Tibial artery (tissue), 4 donors: ENCODE results near the gene TUG1.
A peak's percentile ranks its signal among the peaks of the same experiment; 100 is the strongest.

Experiments used
- DNase-seq, 2 donors: peaks; one replicate each; pipeline ENCODE4 v3.0.0-alpha.2; 2019
- H3K27ac ChIP-seq, 2 donors: fragments of 200-600 bp; sonication (generic) in 1 of 2; 1 replicate in 1 of 2; 2 replicates in 1 of 2; pipeline ENCODE4 v1.5.1; 2018 to 2019; ENCODE audit warnings: mild to moderate bottlenecking in 1 of 2
- H3K27me3 ChIP-seq, 2 donors: fragments of 200-600 bp; sonication (generic) in 1 of 2; one replicate each; pipeline versions ENCODE4 v1.5.1 to v1.6.0; 2016 to 2019
- H3K36me3 ChIP-seq, 3 donors: fragments of 200-600 bp; sonication (generic) in 2 of 3; one replicate each; pipeline ENCODE4 v1.5.1; 2016 to 2019; ENCODE audit warnings: mild to moderate bottlenecking in 2 of 3
- H3K4me1 ChIP-seq, 4 donors: fragments of 200-600 bp; sonication (generic) in 2 of 4; 1 replicate in 3 of 4; 2 replicates in 1 of 4; pipeline ENCODE4 v1.5.1; 2016 to 2019
- H3K4me3 ChIP-seq, 2 donors: fragments of 200-600 bp; sonication (generic) in 1 of 2; 1 replicate in 1 of 2; 2 replicates in 1 of 2; pipeline ENCODE4 v1.5.1; 2018 to 2019; ENCODE audit warnings: mild to moderate bottlenecking in 2 of 2
- H3K9me3 ChIP-seq, 3 donors: fragments of 200-600 bp; sonication (generic) in 1 of 3; one replicate each; pipeline ENCODE4 v1.5.1; 2016 to 2019
- CTCF ChIP-seq, 2 experiments: fragments of 200-600 bp in 1 of 2; fragments of 450-650 bp in 1 of 2; IDR thresholded peaks; one replicate each; pipeline ENCODE4 v1.5.1; 2017 to 2019; ENCODE audit warnings: antibody characterized with exemption in 2 of 2, mild to moderate bottlenecking in 1 of 2, moderate library complexity in 1 of 2
- intact Hi-C: fragments of 100-400 bp; cut with DNase I; formaldehyde crosslinking; loops from one replicate; pipeline ENCODE4 v1.15.0; 2023; ENCODE audit warnings: low total_unique reads

Gene TUG1

GRCh38 chr22:30940685-30941362 lies 28.2 kb upstream of the TUG1 start:
- Histone ChIP-seq H3K9me3 (no peaks in the 10 kb centered on the region), H3K27me3 (no peaks in the 10 kb centered on the region), H3K36me3 (peaks cover 68 to 97% (median 95%) of the 10 kb centered on the region in 3 donors), H3K4me3 (no peak overlapping the region), H3K27ac (no peak overlapping the region), H3K4me1 (peaks cover 0 to 33% (median 22%) of the 10 kb centered on the region in 4 donors)
- no peak for TF ChIP-seq CTCF (IDR thresholded peaks at IDR 0.05)
- intact Hi-C loops: loop anchor here (10.0 kb wide), 1 partner anchor 214 kb away; no protein-coding TSS in a partner anchor
- DNase-seq: no peak

- H3K27ac ChIP-seq: no peak overlapping the region
These were observed 27.7 kb upstream of the TUG1 start for GRCh38 chr22:30941363-30941740.

GRCh38 chr22:30943368-30943767 lies 25.7 kb upstream of the TUG1 start:
- Histone ChIP-seq H3K4me3 (no peak overlapping the region), H3K27ac (peak overlapping the region; percentile 80 to 83), H3K9me3 (no peaks in the 10 kb centered on the region), H3K27me3 (no peaks in the 10 kb centered on the region), H3K36me3 (peaks cover 46 to 85% (median 72%) of the 10 kb centered on the region in 3 donors), H3K4me1 (peaks cover 0 to 58% (median 46%) of the 10 kb centered on the region in 4 donors)
- intact Hi-C loops: loop anchor here (10.0 kb wide), 1 partner anchor 211 kb away; no protein-coding TSS in a partner anchor
- no peak for TF ChIP-seq CTCF (IDR thresholded peaks at IDR 0.05)
- DNase-seq: no peak

More at GRCh38 chr22:30941363-30941740, 27.7 kb upstream of the TUG1 start:
- TF ChIP-seq CTCF (IDR thresholded peaks at IDR 0.05): no peak
- no peak overlapping the region for H3K4me3 ChIP-seq
- H3K36me3 ChIP-seq: peaks cover 63 to 97% (median 92%) of the 10 kb centered on the region in 3 donors
- H3K4me1 ChIP-seq: peaks cover 0 to 38% (median 27%) of the 10 kb centered on the region in 4 donors
- no peaks in the 10 kb centered on the region for H3K27me3 ChIP-seq
- H3K9me3 ChIP-seq: no peaks in the 10 kb centered on the region
- no peak for DNase-seq
- intact Hi-C loops: loop anchor here (10.0 kb wide), 1 partner anchor 213 kb away; no protein-coding TSS in a partner anchor

GRCh38 chr22:30944986-30945385 lies 24.1 kb upstream of the TUG1 start:
- H3K36me3 ChIP-seq: peaks cover 33 to 79% (median 61%) of the 10 kb centered on the region in 3 donors
- DNase-seq: no peak
- H3K27me3 ChIP-seq: no peaks in the 10 kb centered on the region
- intact Hi-C loops: loop anchor here (10.0 kb wide), 1 partner anchor 210 kb away; no protein-coding TSS in a partner anchor
- TF ChIP-seq CTCF (IDR thresholded peaks at IDR 0.05): no peak
- H3K4me1 ChIP-seq: peaks cover 0 to 75% (median 62%) of the 10 kb centered on the region in 4 donors
- H3K27ac ChIP-seq: peak overlapping the region; percentile 80 to 83
- H3K9me3 ChIP-seq: no peaks in the 10 kb centered on the region
- H3K4me3 ChIP-seq: no peak overlapping the region

- DNase-seq: no peak
- H3K9me3 ChIP-seq: no peaks in the 10 kb centered on the region
- H3K27me3 ChIP-seq: no peaks in the 10 kb centered on the region
- no peak for TF ChIP-seq CTCF (IDR thresholded peaks at IDR 0.05)
- intact Hi-C loops: loop anchor here (10.0 kb wide), 1 partner anchor 209 kb away; no protein-coding TSS in a partner anchor
- H3K4me1 ChIP-seq: peaks cover 0 to 81% (median 66%) of the 10 kb centered on the region in 4 donors
- peak overlapping the region; percentile 80 to 83 for H3K27ac ChIP-seq
- no peak overlapping the region for H3K4me3 ChIP-seq
- peaks cover 26 to 75% (median 55%) of the 10 kb centered on the region in 3 donors for H3K36me3 ChIP-seq
These were observed 23.4 kb upstream of the TUG1 start for GRCh38 chr22:30945653-30946052.
